A549 (cell line): ENCODE measurements around the gene OPALIN. TPM values are rescaled to one million over a fixed set of nuclear protein-coding genes. Genes with fewer than 3 reads are reported as not detected.

Source experiments
- ATAC-seq, 2 experiments: fragments of 200-7000 bp in 1 of 2; fragments of >200 bp in 1 of 2; cut with Nextera tagmentation in 1 of 2; cut with Tn5 transposase in 1 of 2; 3 replicates each; pipeline versions ENCODE4 v1.8.0 to v1.9.1; 2018 to 2020; ENCODE audit warnings: mild to moderate bottlenecking in 1 of 2, moderate library complexity in 1 of 2
- CTCF ChIA-PET: fragments of 300-600 bp; sonication (Branson Sonifier 250); formaldehyde crosslinking; extraction: SDS; loops from one replicate; lab custom pipeline; 2021; ENCODE audit warnings: antibody characterized with exemption, inconsistent platforms; lab: Yijun Ruan, JAX
- POLR2A ChIA-PET: fragments of 350-600 bp; formaldehyde crosslinking; extraction: SDS; loops from one replicate; lab custom pipeline; 2021; ENCODE audit warnings: antibody characterized with exemption, inconsistent platforms; lab: Yijun Ruan, JAX
- DNase-seq, 2 experiments: peaks; one replicate each; pipeline versions ENCODE4 v3.0.0 to v3.0.0-alpha.2; 2011 to 2016; ENCODE audit warnings: low read depth in 1 of 2, low spot score in 1 of 2
- FAIRE-seq: peaks from 2 replicates; lab custom pipeline; 2011; peaks lifted over from hg19 to GRCh38; lab: Jason Lieb, UNC
- H3K27ac ChIP-seq, 2 experiments: fragments of >200 bp; sonication (Bioruptor Twin); formaldehyde crosslinking; 3 replicates each; pipeline ENCODE4 v1.5.1; 2016 to 2017
- H3K4me1 ChIP-seq: fragments of >200 bp; sonication (Bioruptor Twin); formaldehyde crosslinking; 3 replicates; pipeline ENCODE4 v1.6.1; 2016
- H3K4me2 ChIP-seq: fragments of >200 bp; sonication (Bioruptor Twin); formaldehyde crosslinking; 3 replicates; pipeline ENCODE4 v1.6.1; 2016
- H3K4me3 ChIP-seq: fragments of >200 bp; sonication (Bioruptor Twin); formaldehyde crosslinking; 3 replicates; pipeline ENCODE4 v1.5.1; 2016
- H3K9me3 ChIP-seq: fragments of >200 bp; sonication (Bioruptor Twin); formaldehyde crosslinking; 3 replicates; pipeline ENCODE4 v1.6.1; 2016
- CBX2 ChIP-seq: fragments of 200-600 bp; sonication (generic); IDR thresholded peaks from 2 replicates; pipeline ENCODE4 v1.6.1; 2016; ENCODE audit warnings: low read depth, mild to moderate bottlenecking, borderline replicate concordance
- CBX8 ChIP-seq: fragments of 200-600 bp; sonication (generic); IDR thresholded peaks from 2 replicates; pipeline ENCODE4 v1.6.1; 2016
- CEBPB ChIP-seq, 2 experiments: fragments of >200 bp in 1 of 2; sonication (Bioruptor Twin) in 1 of 2; formaldehyde crosslinking in 1 of 2; IDR thresholded peaks; 2 replicates each; pipeline ENCODE4 v1.6.1; 2012 to 2016
- CHD2 ChIP-seq: fragments of 150-350 bp; IDR thresholded peaks from 2 replicates; pipeline ENCODE4 v1.6.1; 2014; ENCODE audit warnings: low read length; ENCODE audit not compliant: partially characterized antibody
- EHF ChIP-seq: fragments of 250-450 bp; sonication (Bioruptor Pico); IDR thresholded peaks from 2 replicates; pipeline ENCODE4 v1.5.0; 2020; ENCODE audit warnings: mild to moderate bottlenecking
- FOSB ChIP-seq: fragments of 250-450 bp; sonication (Bioruptor Pico); IDR thresholded peaks from 2 replicates; pipeline ENCODE4 v1.5.0; 2020; ENCODE audit warnings: mild to moderate bottlenecking, moderate library complexity
- FOSL2 ChIP-seq, 2 experiments: fragments of 450-650 bp in 1 of 2; fragments of >200 bp in 1 of 2; sonication (Bioruptor Twin) in 1 of 2; formaldehyde crosslinking; IDR thresholded peaks; 2 replicates each; pipeline versions ENCODE4 v1.5.0 to v1.6.1; 2016 to 2020; ENCODE audit warnings: mild to moderate bottlenecking in 1 of 2, moderate library complexity in 1 of 2
- FOXS1 ChIP-seq: fragments of 250-450 bp; sonication (Bioruptor Pico); IDR thresholded peaks from 2 replicates; pipeline ENCODE4 v1.5.0; 2020; ENCODE audit warnings: mild to moderate bottlenecking, moderate library complexity
- GATA3 ChIP-seq: IDR thresholded peaks from 2 replicates; pipeline ENCODE4 v1.6.1; 2012; ENCODE audit warnings: borderline replicate concordance
- HDAC2 ChIP-seq: fragments of 200-600 bp; sonication (generic); IDR thresholded peaks from 2 replicates; pipeline ENCODE4 v1.6.1; 2016
- KDM5A ChIP-seq: fragments of 200-600 bp; sonication (generic); IDR thresholded peaks from 2 replicates; pipeline ENCODE4 v1.6.1; 2016; ENCODE audit warnings: antibody characterized with exemption, mild to moderate bottlenecking
- MAZ ChIP-seq: fragments of 150-350 bp; IDR thresholded peaks from 2 replicates; pipeline ENCODE4 v1.6.1; 2014; ENCODE audit warnings: antibody characterized with exemption, low read depth, low read length, borderline replicate concordance
- POLR2AphosphoS2 ChIP-seq: conservative IDR thresholded peaks from 2 replicates; pipeline ENCODE4 v1.6.1; 2012; ENCODE audit warnings: low read length, improper control_type of control experiment, inconsistent platforms
- RAD21 ChIP-seq, 2 experiments: fragments of >200 bp in 1 of 2; sonication (Bioruptor Twin) in 1 of 2; formaldehyde crosslinking in 1 of 2; IDR thresholded peaks in 1 of 2; conservative IDR thresholded peaks in 1 of 2; 2 replicates in 1 of 2; 3 replicates in 1 of 2; pipeline ENCODE4 v1.6.1; 2012 to 2018; ENCODE audit warnings: inconsistent platforms in 1 of 2
- RARB ChIP-seq: fragments of 250-450 bp; sonication (Bioruptor Pico); IDR thresholded peaks from 2 replicates; pipeline ENCODE4 v1.8.0; 2021; ENCODE audit warnings: mild to moderate bottlenecking, moderate library complexity
- RNF2 ChIP-seq: fragments of 200-600 bp; sonication (generic); IDR thresholded peaks from 2 replicates; pipeline ENCODE4 v1.6.1; 2016; ENCODE audit warnings: low read depth, mild to moderate bottlenecking, antibody characterized with exemption, moderate library complexity, borderline replicate concordance
- TP53 ChIP-seq: fragments of 250-450 bp; sonication (Bioruptor Pico); IDR thresholded peaks from 2 replicates; pipeline ENCODE4 v1.5.0; 2021; ENCODE audit warnings: mild to moderate bottlenecking, moderate library complexity
- ZC3H11A ChIP-seq: fragments of 450-650 bp; IDR thresholded peaks from 2 replicates; pipeline ENCODE4 v1.6.1; 2014; ENCODE audit warnings: antibody characterized with exemption, mild to moderate bottlenecking
- ZSCAN20 ChIP-seq: fragments of 250-450 bp; sonication (Bioruptor Pico); IDR thresholded peaks from 2 replicates; pipeline ENCODE4 v1.8.0; 2022; ENCODE audit warnings: mild to moderate bottlenecking, moderate library complexity
- WGBS: methylation state at CpG from one replicate; pipeline ENCODE4 v1.1.6; 2017; ENCODE audit errors: missing lambda C conversion rate; 5-methylcytosine and 5-hydroxymethylcytosine counted together
- polyA plus RNA-seq, 4 experiments: library from polyadenylated mRNA; depleted of rRNA in 3 of 4; stranded (reverse); fragments of >200 nt; fragmentation: RNase III in 1 of 4; extraction: RNeasy Plus Mini Kit Qiagen cat#74134 plus additional on column Dnase treatment in 1 of 4; gene quantifications; 2 replicates in 3 of 4; 3 replicates in 1 of 4; pipeline ENCODE4 v1.2.3, GENCODE V29; 2011 to 2017
- TF ChIP-seq, protein P1 (sequence below): fragments of 200-600 bp; sonication (generic); IDR thresholded peaks from 2 replicates; pipeline ENCODE4 v1.6.1; 2016; ENCODE audit warnings: antibody characterized with exemption, mild to moderate bottlenecking, moderate library complexity
- TF ChIP-seq, protein P2 (sequence below): fragments of >200 bp; sonication (Bioruptor Twin); formaldehyde crosslinking; IDR thresholded peaks from 3 replicates; pipeline ENCODE4 v1.6.1; 2016
- TF ChIP-seq, protein P3 (sequence below): fragments of 450-650 bp; IDR thresholded peaks from 2 replicates; pipeline ENCODE4 v1.6.1; 2014; ENCODE audit warnings: antibody characterized with exemption
- TF ChIP-seq, protein P4 (sequence below): fragments of 150-350 bp; IDR thresholded peaks from 2 replicates; pipeline ENCODE4 v1.6.1; 2014; ENCODE audit warnings: low read depth, mild to moderate bottlenecking, low read length

The OPALIN gene
- polyA plus RNA-seq, 2 of the 4 experiments (the other 2 are of a cell fraction) = not detected

DNA sequence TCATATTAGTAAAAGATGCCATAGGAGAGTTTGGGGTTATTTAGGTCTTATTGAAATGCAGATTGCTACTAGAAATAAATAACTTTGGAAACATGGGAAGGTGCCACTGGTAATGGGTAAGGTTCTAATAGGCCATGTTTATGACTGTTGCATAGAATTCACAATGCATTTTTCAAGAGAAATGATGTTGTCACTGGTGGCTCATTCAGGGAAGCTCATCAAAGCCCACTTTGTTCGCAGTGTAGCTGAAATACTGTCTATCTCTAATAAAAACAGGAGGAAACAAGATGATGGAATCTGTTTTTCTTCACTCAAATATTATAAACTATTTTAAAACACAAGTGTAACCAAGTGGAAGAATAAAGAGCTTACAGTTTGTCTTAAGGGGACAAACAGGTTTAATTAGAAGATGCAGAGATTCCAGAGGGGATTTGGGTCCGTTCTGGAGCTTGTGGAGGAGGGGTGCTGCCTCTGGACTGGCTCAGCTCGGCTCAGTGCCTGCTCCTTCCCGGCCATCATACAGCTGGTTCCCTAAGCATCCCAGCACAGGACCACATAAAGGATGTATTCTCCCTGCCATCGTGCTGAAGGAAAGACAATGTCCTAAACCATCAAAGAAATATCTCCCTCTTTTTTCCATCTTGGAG, 20.4 kb downstream of the OPALIN start:
- POLR2A ChIA-PET = interaction anchor here (0.6 kb wide), 1 partner anchor 668 kb away, joined by 3 read pairs; no protein-coding TSS in a partner anchor
- no peaks in the 10 kb centered on the region for H3K4me1 ChIP-seq
- no peak for TF ChIP-seq FOSB (CRISPR knock-in tag)
- TF ChIP-seq HDAC2 = no peak
- no peak for TF ChIP-seq KDM5A
- TF ChIP-seq, protein P1, sequence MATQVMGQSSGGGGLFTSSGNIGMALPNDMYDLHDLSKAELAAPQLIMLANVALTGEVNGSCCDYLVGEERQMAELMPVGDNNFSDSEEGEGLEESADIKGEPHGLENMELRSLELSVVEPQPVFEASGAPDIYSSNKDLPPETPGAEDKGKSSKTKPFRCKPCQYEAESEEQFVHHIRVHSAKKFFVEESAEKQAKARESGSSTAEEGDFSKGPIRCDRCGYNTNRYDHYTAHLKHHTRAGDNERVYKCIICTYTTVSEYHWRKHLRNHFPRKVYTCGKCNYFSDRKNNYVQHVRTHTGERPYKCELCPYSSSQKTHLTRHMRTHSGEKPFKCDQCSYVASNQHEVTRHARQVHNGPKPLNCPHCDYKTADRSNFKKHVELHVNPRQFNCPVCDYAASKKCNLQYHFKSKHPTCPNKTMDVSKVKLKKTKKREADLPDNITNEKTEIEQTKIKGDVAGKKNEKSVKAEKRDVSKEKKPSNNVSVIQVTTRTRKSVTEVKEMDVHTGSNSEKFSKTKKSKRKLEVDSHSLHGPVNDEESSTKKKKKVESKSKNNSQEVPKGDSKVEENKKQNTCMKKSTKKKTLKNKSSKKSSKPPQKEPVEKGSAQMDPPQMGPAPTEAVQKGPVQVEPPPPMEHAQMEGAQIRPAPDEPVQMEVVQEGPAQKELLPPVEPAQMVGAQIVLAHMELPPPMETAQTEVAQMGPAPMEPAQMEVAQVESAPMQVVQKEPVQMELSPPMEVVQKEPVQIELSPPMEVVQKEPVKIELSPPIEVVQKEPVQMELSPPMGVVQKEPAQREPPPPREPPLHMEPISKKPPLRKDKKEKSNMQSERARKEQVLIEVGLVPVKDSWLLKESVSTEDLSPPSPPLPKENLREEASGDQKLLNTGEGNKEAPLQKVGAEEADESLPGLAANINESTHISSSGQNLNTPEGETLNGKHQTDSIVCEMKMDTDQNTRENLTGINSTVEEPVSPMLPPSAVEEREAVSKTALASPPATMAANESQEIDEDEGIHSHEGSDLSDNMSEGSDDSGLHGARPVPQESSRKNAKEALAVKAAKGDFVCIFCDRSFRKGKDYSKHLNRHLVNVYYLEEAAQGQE = no peak
- TF ChIP-seq RNF2 = no peak
- TF ChIP-seq, protein P2, sequence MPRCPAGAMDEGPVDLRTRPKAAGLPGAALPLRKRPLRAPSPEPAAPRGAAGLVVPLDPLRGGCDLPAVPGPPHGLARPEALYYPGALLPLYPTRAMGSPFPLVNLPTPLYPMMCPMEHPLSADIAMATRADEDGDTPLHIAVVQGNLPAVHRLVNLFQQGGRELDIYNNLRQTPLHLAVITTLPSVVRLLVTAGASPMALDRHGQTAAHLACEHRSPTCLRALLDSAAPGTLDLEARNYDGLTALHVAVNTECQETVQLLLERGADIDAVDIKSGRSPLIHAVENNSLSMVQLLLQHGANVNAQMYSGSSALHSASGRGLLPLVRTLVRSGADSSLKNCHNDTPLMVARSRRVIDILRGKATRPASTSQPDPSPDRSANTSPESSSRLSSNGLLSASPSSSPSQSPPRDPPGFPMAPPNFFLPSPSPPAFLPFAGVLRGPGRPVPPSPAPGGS = no peak
- no peak for TF ChIP-seq CHD2
- no peak for TF ChIP-seq TP53 (CRISPR knock-in tag)
- TF ChIP-seq FOXS1 (CRISPR knock-in tag) = no peak
- no peak for TF ChIP-seq ZC3H11A
- TF ChIP-seq, protein P3, sequence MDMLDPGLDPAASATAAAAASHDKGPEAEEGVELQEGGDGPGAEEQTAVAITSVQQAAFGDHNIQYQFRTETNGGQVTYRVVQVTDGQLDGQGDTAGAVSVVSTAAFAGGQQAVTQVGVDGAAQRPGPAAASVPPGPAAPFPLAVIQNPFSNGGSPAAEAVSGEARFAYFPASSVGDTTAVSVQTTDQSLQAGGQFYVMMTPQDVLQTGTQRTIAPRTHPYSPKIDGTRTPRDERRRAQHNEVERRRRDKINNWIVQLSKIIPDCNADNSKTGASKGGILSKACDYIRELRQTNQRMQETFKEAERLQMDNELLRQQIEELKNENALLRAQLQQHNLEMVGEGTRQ = no peak
- TF ChIP-seq ZSCAN20 (CRISPR knock-in tag) = no peak
- TF ChIP-seq CBX8 = no peak
- no peak for TF ChIP-seq RARB (CRISPR knock-in tag)
- no peak for TF ChIP-seq EHF (CRISPR knock-in tag)
- TF ChIP-seq RAD21 (conservative IDR thresholded peaks at IDR 0.05 in 1 of 2, IDR thresholded peaks at IDR 0.05 in 1 of 2) = no peak
- TF ChIP-seq GATA3 = no peak
- TF ChIP-seq POLR2AphosphoS2 = no peak
- TF ChIP-seq CBX2 = no peak
- TF ChIP-seq, protein P4, sequence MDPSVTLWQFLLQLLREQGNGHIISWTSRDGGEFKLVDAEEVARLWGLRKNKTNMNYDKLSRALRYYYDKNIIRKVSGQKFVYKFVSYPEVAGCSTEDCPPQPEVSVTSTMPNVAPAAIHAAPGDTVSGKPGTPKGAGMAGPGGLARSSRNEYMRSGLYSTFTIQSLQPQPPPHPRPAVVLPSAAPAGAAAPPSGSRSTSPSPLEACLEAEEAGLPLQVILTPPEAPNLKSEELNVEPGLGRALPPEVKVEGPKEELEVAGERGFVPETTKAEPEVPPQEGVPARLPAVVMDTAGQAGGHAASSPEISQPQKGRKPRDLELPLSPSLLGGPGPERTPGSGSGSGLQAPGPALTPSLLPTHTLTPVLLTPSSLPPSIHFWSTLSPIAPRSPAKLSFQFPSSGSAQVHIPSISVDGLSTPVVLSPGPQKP = no peak
- CTCF ChIA-PET = interaction anchor here (0.9 to 3.4 kb wide), 8 partner anchors 11 to 327 kb away, joined by 3 to 15 read pairs (median 5); no protein-coding TSS in a partner anchor
- FAIRE-seq (no peak), DNase-seq (no peak), ATAC-seq (no peak)
- H3K27ac ChIP-seq = no peak overlapping the region
- no peak overlapping the region for H3K4me3 ChIP-seq
- 7% methylated on average over 5 of the region's 5 CpGs for WGBS
- H3K4me2 ChIP-seq = no peak overlapping the region
- no peaks in the 10 kb centered on the region for H3K9me3 ChIP-seq

DNA sequence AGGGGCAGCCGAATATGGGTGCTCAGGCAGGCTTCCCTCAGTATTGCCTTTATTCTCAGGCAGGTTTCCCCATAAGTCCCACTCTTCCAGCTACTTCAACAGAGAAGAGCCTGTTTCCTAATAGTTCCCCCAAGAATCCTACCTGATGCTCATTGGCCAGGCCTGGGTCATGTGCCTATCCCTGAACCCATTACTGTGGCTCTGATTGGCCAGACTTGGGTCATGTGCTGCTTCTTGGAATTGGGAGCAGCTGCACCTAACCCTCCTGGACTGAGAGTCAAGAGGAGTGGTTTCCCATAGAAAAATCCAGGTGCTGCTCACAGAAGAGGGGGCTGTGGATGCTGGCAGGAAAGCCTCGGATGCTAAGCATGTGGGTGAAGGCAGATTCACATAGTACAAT, 21.7 kb downstream of the OPALIN start:
- Histone ChIP-seq H3K9me3 (no peaks in the 10 kb centered on the region), H3K27ac (no peak overlapping the region), H3K4me3 (no peak overlapping the region), H3K4me1 (no peaks in the 10 kb centered on the region), H3K4me2 (no peak overlapping the region)
- WGBS = 63% methylated on average over 2 of the region's 2 CpGs
- TF ChIP-seq MAZ (no peak), KDM5A (no peak), CEBPB (IDR thresholded peaks at IDR 0.05) (no peak), FOSL2 (IDR thresholded peaks at IDR 0.05) (no peak), FOSL2 (CRISPR knock-in tag; IDR thresholded peaks at IDR 0.05) (no peak), RARB (CRISPR knock-in tag) (no peak), HDAC2 (no peak)
- TF ChIP-seq, protein P3 = peak; percentile 74
- CTCF ChIA-PET = interaction anchor here (0.5 to 3.4 kb wide), 6 partner anchors 12 to 1880 kb away, joined by 3 to 15 read pairs (median 4); no protein-coding TSS in a partner anchor
- ATAC-seq (no peak), FAIRE-seq (no peak), DNase-seq (no peak)
- POLR2A ChIA-PET = no interaction called here
